Fibroblast of villous mesenchyme (primary cell): ENCODE measurements around the gene GAB1. TPM values are rescaled to one million over a fixed set of nuclear protein-coding genes. Genes with fewer than 3 reads are reported as not detected.

Experiments used
- DNase-seq: peaks from one replicate; pipeline ENCODE4 v3.0.0-alpha.2; 2010; ENCODE audit warnings: low read depth
- H3K4me3 ChIP-seq: 2 replicates; pipeline ENCODE4 v1.5.1; 2011; ENCODE audit warnings: low read depth, mild to moderate bottlenecking, low read length
- CTCF ChIP-seq: IDR thresholded peaks from 2 replicates; pipeline ENCODE4 v1.5.1; 2012; ENCODE audit warnings: low read depth, mild to moderate bottlenecking, low read length; ENCODE audit not compliant: insufficient read depth
- total RNA-seq: library from RNA; depleted of rRNA; stranded (reverse); fragments of >200 nt; gene quantifications from 2 replicates; pipeline ENCODE4 v1.2.3, GENCODE V29; 2012

The GAB1 gene
- total RNA-seq, 1 donor = 13.0 TPM

- no peak for TF ChIP-seq CTCF
- no peak for DNase-seq
- no peak overlapping the region for H3K4me3 ChIP-seq
These were observed 105.0 kb downstream of the GAB1 start for GRCh38 chr4:143441678-143442077.

DNA sequence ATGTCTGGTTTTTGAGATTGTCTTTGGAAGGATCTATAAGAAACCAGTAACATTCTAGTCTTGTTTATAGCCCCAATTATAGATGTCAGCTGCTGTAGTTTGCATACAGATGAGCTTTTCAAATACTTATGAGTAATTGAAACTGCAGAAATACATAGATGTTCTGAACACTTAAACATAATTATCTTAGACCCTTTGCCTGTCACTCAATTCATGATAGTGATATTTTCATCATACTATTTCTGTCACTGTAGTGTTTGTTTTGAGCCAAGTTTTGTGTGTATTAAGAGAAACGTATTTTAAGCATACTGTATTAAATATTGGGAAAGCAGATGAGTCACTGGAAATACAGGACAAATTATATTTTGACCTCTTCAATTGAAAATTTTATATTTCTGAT, 107.1 kb downstream of the GAB1 start:
- DNase-seq = no peak
- no peak for TF ChIP-seq CTCF
- H3K4me3 ChIP-seq = no peak overlapping the region

GRCh38 chr4:143451186-143451585, 114.5 kb downstream of the GAB1 start:
- H3K4me3 ChIP-seq = no peak overlapping the region
- no peak for DNase-seq
- TF ChIP-seq CTCF = no peak

DNA sequence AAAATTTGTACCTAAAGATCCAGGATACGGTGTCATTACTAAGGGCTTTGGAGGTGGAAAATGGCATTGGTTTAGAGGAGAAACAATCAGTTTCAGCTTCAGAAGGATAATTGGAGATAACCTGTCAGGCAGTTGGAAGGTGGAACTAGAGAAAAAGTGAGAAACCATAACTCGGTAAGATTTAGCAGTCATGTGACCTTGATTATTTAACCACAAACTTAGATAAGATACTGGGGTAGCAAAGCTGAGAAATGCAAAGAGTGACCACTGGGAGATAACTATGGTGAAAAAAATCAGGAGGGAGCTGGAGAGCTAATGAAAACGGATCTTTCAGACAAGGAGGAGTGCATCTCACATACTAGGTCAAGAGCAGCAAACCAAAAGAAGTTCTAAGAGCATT, 118.5 kb downstream of the GAB1 start:
- peak; percentile 2 for TF ChIP-seq CTCF
- peak; percentile 39 for DNase-seq
- no peak overlapping the region for H3K4me3 ChIP-seq

GRCh38 chr4:143458966-143459365, 122.3 kb downstream of the GAB1 start:
- no peak overlapping the region for H3K4me3 ChIP-seq
- DNase-seq = peak; percentile 28
- TF ChIP-seq CTCF = no peak

DNA sequence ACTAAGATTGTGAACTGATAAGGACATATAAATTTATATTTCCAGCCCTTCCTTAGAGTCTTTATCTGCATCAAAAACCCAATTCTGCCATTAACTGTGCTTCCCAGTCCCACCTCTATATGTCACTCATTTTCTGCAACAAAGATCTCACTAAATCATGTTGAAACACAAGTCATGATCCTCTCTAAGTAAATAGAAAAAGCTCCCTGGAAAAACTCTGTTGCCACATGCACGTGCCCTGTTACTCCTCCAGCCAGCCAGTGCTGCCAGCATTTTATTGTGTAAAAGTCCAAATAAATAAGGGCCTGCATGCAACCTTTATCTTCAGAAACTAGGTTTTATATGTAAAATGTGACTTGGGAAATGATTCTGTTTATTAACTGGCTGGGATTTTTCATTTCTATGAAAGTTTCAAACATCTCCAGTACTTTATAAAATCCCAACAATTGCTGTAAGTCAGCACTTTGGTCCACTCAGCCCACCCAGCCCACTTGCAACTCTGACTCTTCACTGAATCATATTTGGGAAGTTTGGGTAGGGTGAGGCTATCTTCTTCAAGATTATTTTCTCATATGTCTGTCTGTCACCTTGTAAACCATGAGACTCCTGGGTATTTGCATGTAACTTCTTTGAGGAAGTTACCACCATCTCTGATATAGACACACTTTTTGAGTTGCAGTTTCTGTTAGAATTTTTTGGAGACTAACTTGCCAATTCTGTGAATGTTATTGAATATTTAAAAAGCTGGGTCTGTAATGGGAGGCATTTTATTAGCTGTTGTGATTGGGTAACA, 136.9 kb downstream of the GAB1 start:
- DNase-seq = no peak
- no peak for TF ChIP-seq CTCF
- no peak overlapping the region for H3K4me3 ChIP-seq

DNA sequence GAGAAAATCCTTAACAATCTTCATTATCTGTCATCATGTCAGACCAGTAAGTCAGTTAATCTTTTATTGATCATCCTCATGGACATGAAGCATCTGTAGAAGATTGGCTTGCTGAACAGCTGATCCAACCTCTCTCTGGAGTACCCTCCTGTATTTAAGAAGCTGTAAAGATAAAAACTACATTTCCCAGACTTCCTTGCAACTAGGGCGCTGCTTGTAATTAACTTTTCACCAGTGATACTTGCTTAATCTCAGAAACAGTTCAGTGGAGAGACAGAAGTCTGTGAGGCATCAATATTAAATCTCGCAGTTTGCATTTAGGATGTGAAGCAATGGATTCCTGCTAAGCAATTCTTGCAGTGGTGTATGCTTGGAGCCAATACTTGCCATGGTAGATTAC, 140.8 kb downstream of the GAB1 start:
- TF ChIP-seq CTCF = no peak
- no peak for DNase-seq
- no peak overlapping the region for H3K4me3 ChIP-seq
